GM12864 (cell line): ENCODE data around the gene APOA5.

Experiments used
- DNase-seq: peaks from one replicate; pipeline ENCODE4 v3.0.0-alpha.2; 2011; ENCODE audit warnings: low read depth
- H3K4me3 ChIP-seq: 2 replicates; pipeline ENCODE4 v1.5.1; 2011; ENCODE audit warnings: mild to moderate bottlenecking, low read depth, low read length, control low read depth
- CTCF ChIP-seq: IDR thresholded peaks from 2 replicates; pipeline ENCODE4 v1.5.1; 2011; ENCODE audit warnings: low read depth, mild to moderate bottlenecking, moderate library complexity, low read length, control low read depth, inconsistent platforms; ENCODE audit errors: missing control alignments

Gene APOA5

GRCh38 chr11:116794851-116795250 lies 3.2 kb upstream of the APOA5 start:
- H3K4me3 ChIP-seq: no peak overlapping the region
- no peak for DNase-seq
- no peak for TF ChIP-seq CTCF

- no peak for TF ChIP-seq CTCF
- H3K4me3 ChIP-seq: no peak overlapping the region
- DNase-seq: no peak
These were observed 2.1 kb upstream of the APOA5 start for GRCh38 chr11:116793772-116794097.

- no peak for TF ChIP-seq CTCF
- DNase-seq: no peak
- H3K4me3 ChIP-seq: no peak overlapping the region
These were observed 1.4 kb upstream of the APOA5 start for GRCh38 chr11:116792869-116793771.

- no peak for TF ChIP-seq CTCF
- no peak for DNase-seq
- H3K4me3 ChIP-seq: no peak overlapping the region
These were observed 627 bp upstream of the APOA5 start for GRCh38 chr11:116792144-116792868.

GRCh38 chr11:116791002-116791812 lies 472 bp downstream of the APOA5 start:
- DNase-seq: no peak
- no peak overlapping the region for H3K4me3 ChIP-seq

More at GRCh38 chr11:116791002-116791812, 472 bp downstream of the APOA5 start:
- TF ChIP-seq CTCF: peak; percentile 91
